ENCODE data around the gene DGKA.

Gene DGKA

GRCh38 chr12:55929306-55929791, 1.6 kb upstream of the DGKA start (continued):
- TF ChIP-seq GLI4 (tag by site-specific recombination; IDR thresholded peaks at IDR 0.05) (no peak), ZNF621 (tag by site-specific recombination; IDR thresholded peaks at IDR 0.05) (no peak), ZNF664 (tag by site-specific recombination; IDR thresholded peaks at IDR 0.05) (no peak), ZNF391 (tag by site-specific recombination; IDR thresholded peaks at IDR 0.05; ENCODE audit: borderline replicate concordance, low read depth) (no peak), ZNF677 (tag by site-specific recombination; IDR thresholded peaks at IDR 0.05) (no peak)

DNA sequence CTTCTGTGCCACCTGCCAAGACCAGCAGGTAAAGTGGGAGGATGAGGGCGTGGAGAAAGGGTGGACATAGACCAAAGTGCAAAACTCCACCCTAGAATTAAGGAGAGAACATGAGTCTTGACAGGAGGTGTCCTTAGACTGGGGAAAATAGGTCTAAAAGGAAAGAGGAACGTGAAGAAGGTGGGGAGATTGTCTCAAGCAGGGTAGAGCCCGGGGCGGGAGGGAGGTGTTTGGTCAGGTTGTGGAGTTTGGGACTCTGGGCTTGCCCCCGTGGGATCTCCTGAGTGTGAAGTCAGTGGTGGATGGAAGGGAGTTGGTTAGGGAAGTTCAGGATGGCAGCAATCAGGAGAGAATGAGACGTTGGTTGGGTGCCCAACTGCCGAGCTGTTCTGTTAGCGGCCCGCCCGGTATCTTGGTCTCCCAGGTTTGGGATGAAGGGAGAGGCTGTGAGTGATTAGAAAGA, 386 bp downstream of the DGKA start:
- peaks cover 4% of the 10 kb centered on the region; the same call in 1 of the 2 replicates for H3K4me1 ChIP-seq (ENCODE audit: control insufficient read depth, insufficient read depth, low read length)
- H3K4me3 ChIP-seq (ENCODE audit: low read depth, low read length), result peak overlapping the region; percentile 58
- no peak overlapping the region; the same call in 1 of the 2 replicates for H3K27ac ChIP-seq (ENCODE audit: extremely low read depth, low read depth, low read length)
- CTCF ChIA-PET, result interaction anchor here (0.6 to 1.5 kb wide), 8 partner anchors 9 to 137 kb away, joined by 3 to 5 read pairs (median 4); partner anchors contain the start of gene ORMDL2
- POLR2A ChIA-PET, result interaction anchor here (0.6 to 1.3 kb wide), 2 partner anchors 75 to 101 kb away, joined by 3 to 12 read pairs; partner anchors contain the start of gene DNAJC14
- H3K9me3 ChIP-seq (ENCODE audit: control insufficient read depth, insufficient read depth, low read depth, low read length), result no peaks in the 10 kb centered on the region
- H3K36me3 ChIP-seq (ENCODE audit: control insufficient read depth in 2 of 2, insufficient read depth in 1 of 2, low read length in 2 of 2), result no peaks in the 10 kb centered on the region
- TF ChIP-seq ZNF155 (tag by site-specific recombination; IDR thresholded peaks at IDR 0.05) (no peak), KLF1 (tag by site-specific recombination; IDR thresholded peaks at IDR 0.05) (0 out of 2 replicates have a peak, but pooled peaks have one; percentile 8), EGR2 (tag by site-specific recombination; IDR thresholded peaks at IDR 0.05; ENCODE audit: low read depth) (0 out of 2 replicates have a peak, but pooled peaks have one; percentile 2), ZBTB44 (tag by site-specific recombination; IDR thresholded peaks at IDR 0.05) (no peak), ZNF600 (tag by site-specific recombination; IDR thresholded peaks at IDR 0.05) (peak; percentile 61; the same call in 1 of the 2 replicates), SP3 (tag by site-specific recombination; IDR thresholded peaks at IDR 0.05) (peak; percentile 10; the same call in 1 of the 2 replicates), ZNF747 (tag by site-specific recombination; IDR thresholded peaks at IDR 0.05) (no peak), GLI4 (tag by site-specific recombination; IDR thresholded peaks at IDR 0.05) (no peak), ZNF830 (tag by site-specific recombination; IDR thresholded peaks at IDR 0.05; ENCODE audit: low read depth) (no peak), ZFHX2 (tag by site-specific recombination; conservative IDR thresholded peaks at IDR 0.05) (no peak), ZSCAN18 (tag by site-specific recombination; IDR thresholded peaks at IDR 0.05) (no peak), ZNF138 (tag by site-specific recombination; IDR thresholded peaks at IDR 0.05; ENCODE audit: borderline replicate concordance) (no peak), ZBTB11 (tag by site-specific recombination; conservative IDR thresholded peaks at IDR 0.05; ENCODE audit: low read depth) (0 out of 2 replicates have a peak, but pooled peaks have one; percentile 10), ZNF558 (tag by site-specific recombination; IDR thresholded peaks at IDR 0.05) (no peak), KLF9 (tag by site-specific recombination; IDR thresholded peaks at IDR 0.05; ENCODE audit: low read depth) (0 out of 2 replicates have a peak, but pooled peaks have one; percentile 1), ZBTB17 (tag by site-specific recombination; IDR thresholded peaks at IDR 0.05) (peak; percentile 34; the same call in 1 of the 2 replicates), HOXD13 (CRISPR knock-in tag; IDR thresholded peaks at IDR 0.05; ENCODE audit: borderline replicate concordance) (no peak), ZNF223 (tag by site-specific recombination; IDR thresholded peaks at IDR 0.05) (no peak), ZNF501 (tag by site-specific recombination; IDR thresholded peaks at IDR 0.05) (no peak), ZNF596 (tag by site-specific recombination; IDR thresholded peaks at IDR 0.05) (no peak), ZNF19 (tag by site-specific recombination; IDR thresholded peaks at IDR 0.05; ENCODE audit: low read depth) (no peak), ZNF366 (tag by site-specific recombination; conservative IDR thresholded peaks at IDR 0.05) (peak; percentile 68), HOXC10 (CRISPR knock-in tag; IDR thresholded peaks at IDR 0.05) (no peak)
- TF ChIP-seq, protein P1, sequence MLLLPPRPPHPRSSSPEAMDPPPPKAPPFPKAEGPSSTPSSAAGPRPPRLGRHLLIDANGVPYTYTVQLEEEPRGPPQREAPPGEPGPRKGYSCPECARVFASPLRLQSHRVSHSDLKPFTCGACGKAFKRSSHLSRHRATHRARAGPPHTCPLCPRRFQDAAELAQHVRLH (tag by site-specific recombination; IDR thresholded peaks at IDR 0.05), result no peak
- TF ChIP-seq, protein P2, sequence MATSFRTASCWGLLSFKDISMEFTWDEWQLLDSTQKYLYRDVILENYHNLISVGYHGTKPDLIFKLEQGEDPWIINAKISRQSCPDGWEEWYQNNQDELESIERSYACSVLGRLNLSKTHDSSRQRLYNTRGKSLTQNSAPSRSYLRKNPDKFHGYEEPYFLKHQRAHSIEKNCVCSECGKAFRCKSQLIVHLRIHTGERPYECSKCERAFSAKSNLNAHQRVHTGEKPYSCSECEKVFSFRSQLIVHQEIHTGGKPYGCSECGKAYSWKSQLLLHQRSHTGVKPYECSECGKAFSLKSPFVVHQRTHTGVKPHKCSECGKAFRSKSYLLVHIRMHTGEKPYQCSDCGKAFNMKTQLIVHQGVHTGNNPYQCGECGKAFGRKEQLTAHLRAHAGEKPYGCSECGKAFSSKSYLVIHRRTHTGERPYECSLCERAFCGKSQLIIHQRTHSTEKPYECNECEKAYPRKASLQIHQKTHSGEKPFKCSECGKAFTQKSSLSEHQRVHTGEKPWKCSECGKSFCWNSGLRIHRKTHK (tag by site-specific recombination; IDR thresholded peaks at IDR 0.05), result no peak
